Nucleus accumbens (tissue), 56 donors: Measurements from ENCODE around the gene CT45A8.
"Not testable (repeated sequence)": the region's sequence is repeated elsewhere in the genome, so short reads cannot be mapped to it uniquely, and the experiment has no call there.

Source experiments
- DNase-seq, 56 donors: peaks; one replicate each; lab custom pipeline; 2025; lab: John Stamatoyannopoulos, UW

CT45A8 gene

GRCh38 chrX:135854438-135854837, at the start of gene CT45A8:
TSS of gene CT45A8 (minus strand) at chrX:135854538. CDS start at chrX:135850783, 3,755 bp downstream.
- DNase-seq: not testable (repeated sequence)

GRCh38 chrX:135893294-135893817, 39.0 kb upstream of the CT45A8 start, which contains the start of the genes CT45A10 and SAGE1:
TSS of gene CT45A10 (minus strand) at chrX:135893444. CDS start at chrX:135885344, 8,100 bp downstream.
TSS of gene SAGE1 (plus strand) at chrX:135893716. CDS start at chrX:135896243, 2,527 bp downstream.
- DNase-seq: no peak

DNA sequence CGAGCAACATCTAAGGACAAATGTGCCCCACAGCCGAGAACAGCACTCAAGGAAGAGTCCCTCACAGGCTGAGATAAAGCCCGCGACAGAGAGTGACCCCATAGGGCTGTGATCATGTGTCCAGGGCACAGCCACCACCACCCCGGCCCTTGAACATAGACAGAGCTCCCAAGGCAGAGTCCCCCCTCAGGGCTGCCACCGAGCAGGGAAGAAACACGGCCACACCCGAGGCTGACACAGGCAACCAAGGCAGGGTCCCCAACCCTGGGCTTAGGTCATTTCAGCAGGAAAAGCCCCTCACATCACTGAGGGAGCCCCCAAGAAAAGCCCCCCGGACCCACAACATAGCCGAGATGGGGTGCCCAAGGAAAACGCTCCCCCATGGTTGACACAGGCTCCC, 38.4 kb upstream of the CT45A8 start:
- no peak for DNase-seq

- DNase-seq: no peak
Observed at GRCh38 chrX:135890087-135890585, 35.8 kb upstream of the CT45A8 start.

- not testable (repeated sequence) for DNase-seq
Observed at GRCh38 chrX:135888976-135889375, 34.6 kb upstream of the CT45A8 start.

DNA sequence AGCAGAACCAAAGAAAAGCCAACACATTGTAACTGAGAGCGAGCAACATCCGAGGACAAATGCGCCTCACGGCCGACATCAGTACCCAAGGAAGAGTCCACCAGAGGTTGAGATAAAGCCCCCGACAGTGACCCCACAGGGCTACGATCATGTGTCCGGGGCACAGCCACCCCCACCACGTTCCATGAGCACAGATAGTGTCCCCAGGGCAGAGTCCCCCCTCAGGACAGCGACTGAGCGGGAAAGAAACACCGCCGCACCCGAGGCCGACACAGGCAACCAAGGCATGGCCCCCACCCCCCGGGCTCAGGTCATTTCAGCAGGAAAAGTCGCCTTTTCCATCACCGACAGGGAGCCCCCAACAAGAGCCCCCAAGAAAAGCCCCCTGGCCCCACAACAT, 33.9 kb upstream of the CT45A8 start:
- not testable (repeated sequence) for DNase-seq

DNA sequence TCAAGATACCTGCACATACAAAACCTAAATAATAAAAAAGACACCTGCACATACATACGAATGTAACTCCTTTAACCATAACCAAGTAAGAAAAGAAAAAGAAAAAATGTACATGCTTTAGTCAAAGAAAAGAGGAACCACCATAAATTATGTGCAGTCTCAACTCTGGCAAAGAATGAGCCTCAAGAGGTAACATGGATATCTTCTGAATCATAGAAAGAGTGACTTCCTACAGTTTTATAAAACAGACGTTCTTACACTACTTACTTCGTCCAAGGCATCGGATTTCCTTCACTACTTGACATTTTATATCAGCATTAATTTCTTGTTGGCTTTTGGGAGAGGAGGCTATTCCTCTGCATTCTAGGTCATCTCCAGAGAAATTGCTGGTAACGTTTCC, 28.4 kb upstream of the CT45A8 start:
- not testable (repeated sequence) for DNase-seq

- not testable (repeated sequence) for DNase-seq
Observed at GRCh38 chrX:135871712-135872111, 17.4 kb upstream of the CT45A8 start, which contains the start of gene CT45A9. TSS of gene CT45A9 (minus strand) at chrX:135871812. CDS start at chrX:135868061, 3,751 bp downstream.

- not testable (repeated sequence) for DNase-seq
Observed at GRCh38 chrX:135837180-135837579, 17.2 kb downstream of the CT45A8 start, which contains the start of gene CT45A7. TSS of gene CT45A7 (minus strand) at chrX:135837280. CDS start at chrX:135833533, 3,747 bp downstream.

DNA sequence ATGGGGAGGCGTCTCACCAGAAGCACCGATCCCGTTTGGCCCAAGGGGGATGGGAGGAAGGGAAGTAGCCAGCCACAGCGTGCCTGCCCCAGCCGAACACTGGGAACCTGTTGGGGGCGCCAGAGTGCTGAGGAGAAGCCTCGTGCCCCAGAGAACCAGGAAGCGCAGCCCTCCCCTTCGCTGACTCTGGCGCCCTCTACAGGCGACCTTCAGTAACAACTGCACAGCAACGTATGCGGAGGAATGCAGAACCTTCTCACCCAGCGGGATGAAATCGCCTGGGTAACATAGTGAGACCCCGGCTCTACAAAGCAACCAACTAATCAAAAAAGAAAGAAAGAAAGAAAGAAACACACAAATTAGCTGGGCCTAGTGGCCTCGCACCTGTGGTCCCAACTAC, 34.4 kb downstream of the CT45A8 start, which contains the start of gene CT45A2:
Gene CT45A2 (minus strand): TSS at position 101 of the 400 bp plus-strand sequence. CDS start 3,747 bp downstream, outside the sequence.
- DNase-seq: not testable (repeated sequence)

- not testable (repeated sequence) for DNase-seq
Observed at GRCh38 chrX:135802687-135803086, 51.7 kb downstream of the CT45A8 start, which contains the start of gene CT45A6. TSS of gene CT45A6 (minus strand) at chrX:135802787. CDS start at chrX:135798993, 3,794 bp downstream.
